CD4-positive, alpha-beta T cell treated with Interferon gamma for 1 hour (primary cell): Measurements from ENCODE around the gene MEIS1.

Experiments
- DNase-seq: peaks from one replicate; pipeline ENCODE4 v3.0.0-alpha.2; 2020

MEIS1 gene

GRCh38 chr2:66512626-66513025, 77.7 kb downstream of the MEIS1 start:
- no peak for DNase-seq

DNA sequence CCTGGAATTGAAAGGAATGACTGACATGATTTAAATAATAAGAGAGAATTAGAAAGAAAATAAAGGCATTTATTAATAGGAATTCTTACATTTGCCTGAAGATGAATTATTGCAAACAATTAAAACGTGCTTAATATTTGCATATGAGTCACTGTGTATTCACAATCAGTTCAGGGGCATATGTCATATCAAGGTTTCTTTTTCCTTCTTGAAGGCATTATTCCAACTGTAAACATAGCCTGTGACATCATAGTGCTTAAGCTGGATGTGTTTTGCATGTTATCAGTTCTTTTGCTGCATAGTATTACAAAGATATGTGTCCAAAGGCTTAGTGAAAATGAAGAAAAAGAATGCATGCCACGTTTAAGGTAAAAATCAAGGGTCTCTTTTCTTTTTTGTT, 80.8 kb downstream of the MEIS1 start:
- DNase-seq = no peak

DNA sequence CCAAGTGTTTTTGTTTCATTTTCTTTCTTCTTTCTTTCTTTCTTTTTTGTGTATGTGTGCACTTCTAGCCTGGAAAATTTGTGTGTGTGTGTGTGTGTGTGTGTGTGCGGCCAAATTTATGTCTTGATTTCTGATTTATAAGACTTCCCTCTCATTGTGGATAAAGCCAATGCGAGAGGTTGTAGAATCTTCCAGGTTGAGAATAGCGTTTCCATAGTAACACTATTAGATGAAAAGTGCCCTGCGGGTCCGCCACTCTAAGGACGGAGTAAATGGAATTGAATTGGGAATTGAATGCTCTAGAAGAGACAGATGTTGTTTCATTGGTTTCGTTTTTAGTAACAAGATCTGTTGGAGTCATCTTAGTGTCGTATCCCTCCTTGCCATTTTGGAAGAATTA, 81.6 kb downstream of the MEIS1 start:
- DNase-seq = no peak

DNA sequence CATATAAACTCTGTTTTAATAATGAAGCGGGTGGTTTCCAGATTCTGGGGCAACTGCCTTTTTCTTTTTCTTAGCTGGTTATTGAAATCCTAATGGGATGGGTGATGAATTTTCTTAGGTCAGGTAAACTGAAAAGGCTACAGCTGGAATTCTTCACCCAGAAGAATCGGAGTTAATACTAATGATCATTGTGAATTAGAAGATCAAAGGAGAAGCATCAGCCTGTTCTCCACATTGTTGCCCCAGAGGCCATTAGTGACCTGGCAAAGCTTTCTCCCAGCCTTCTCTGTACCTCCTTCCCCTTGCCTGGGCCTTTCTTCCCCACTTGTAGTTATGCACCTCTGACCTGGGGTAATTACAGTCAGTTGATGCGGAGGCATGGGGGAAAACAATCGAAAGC, 82.8 kb downstream of the MEIS1 start:
- no peak for DNase-seq

DNA sequence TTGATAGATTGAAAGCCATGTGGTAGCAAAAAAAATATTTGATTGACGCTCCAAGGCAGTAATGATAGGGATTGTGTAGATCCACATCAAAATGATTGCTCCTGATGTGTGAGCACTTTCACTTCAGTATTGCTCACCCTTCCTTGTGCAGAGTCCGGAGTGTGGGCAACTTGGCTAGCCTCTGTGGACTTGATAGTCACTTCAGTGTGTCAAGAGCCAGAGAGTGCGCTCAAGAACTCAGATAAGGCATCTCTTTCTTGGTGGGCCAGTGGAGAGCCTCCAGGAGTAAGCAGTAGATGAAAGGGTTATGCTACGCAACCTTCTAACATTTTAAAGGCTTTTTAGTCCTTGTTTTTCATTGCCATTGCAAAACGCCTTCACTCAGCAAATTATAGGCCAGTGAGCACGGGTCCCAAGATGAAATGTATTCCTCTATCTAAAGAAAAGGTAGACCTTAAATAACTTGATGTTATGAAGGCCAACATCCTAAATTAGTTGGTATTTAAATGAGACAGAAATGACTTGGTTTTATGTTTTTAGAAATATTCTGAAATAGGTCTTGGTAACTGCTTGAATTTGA, 84.4 kb downstream of the MEIS1 start:
- no peak for DNase-seq

DNA sequence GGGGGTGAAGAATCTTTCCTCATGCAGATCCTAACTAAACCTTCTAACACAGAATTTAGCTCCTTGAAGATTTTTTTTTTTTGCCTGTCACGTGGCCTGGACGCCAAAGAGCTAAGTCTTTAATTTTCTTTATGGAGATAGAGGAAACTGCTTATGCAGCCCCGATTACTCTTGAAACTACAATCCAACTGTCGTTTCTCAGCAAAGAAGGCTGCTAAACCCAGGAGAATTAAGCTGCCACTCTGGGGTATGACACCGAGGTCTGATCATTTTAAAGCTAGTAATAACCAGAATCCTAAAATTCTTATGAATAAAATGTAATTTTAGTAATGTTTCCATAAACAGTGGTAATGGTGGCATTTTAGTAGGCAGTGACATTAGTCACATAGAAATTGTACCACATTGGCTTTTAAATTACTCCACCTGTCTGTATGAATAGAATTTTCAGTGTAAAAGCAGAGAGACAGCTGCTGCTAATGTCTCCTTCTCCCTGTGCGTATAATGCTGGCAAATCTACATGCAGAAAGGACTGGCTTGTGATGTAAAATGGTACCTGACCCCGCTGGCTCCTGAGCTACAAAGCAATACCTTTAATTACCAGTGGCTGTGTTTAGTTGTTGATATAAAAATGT, 86.5 kb downstream of the MEIS1 start:
- DNase-seq = no peak

- DNase-seq = no peak
These were observed 87.9 kb downstream of the MEIS1 start for GRCh38 chr2:66522611-66523376.

GRCh38 chr2:66523377-66523969, 88.5 kb downstream of the MEIS1 start:
- no peak for DNase-seq

DNA sequence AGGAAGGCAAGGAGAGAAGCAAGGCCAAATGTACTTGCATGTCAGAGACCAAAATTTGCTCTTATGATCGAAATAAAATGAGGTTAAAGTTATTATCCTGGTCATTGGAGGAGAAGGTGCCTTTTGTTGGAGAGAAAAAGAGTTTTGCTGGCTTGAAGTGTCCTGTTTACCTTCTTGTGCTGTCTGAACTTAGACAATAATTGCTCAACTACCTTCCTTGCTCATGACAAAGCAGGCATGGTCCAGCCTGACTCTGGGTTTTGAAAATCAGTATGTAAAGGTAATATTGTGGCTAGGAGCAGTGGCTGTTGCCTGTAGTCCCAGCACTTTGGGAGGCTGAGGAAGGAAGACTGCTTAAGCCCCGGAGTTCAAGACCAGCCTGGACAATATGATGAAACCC, 89.1 kb downstream of the MEIS1 start:
- DNase-seq = no peak

- DNase-seq = no peak
These were observed 90.7 kb downstream of the MEIS1 start for GRCh38 chr2:66525606-66526005.

GRCh38 chr2:66526180-66526579, 91.3 kb downstream of the MEIS1 start:
- no peak for DNase-seq

- DNase-seq = no peak
These were observed 94.2 kb downstream of the MEIS1 start for GRCh38 chr2:66528974-66529724.

DNA sequence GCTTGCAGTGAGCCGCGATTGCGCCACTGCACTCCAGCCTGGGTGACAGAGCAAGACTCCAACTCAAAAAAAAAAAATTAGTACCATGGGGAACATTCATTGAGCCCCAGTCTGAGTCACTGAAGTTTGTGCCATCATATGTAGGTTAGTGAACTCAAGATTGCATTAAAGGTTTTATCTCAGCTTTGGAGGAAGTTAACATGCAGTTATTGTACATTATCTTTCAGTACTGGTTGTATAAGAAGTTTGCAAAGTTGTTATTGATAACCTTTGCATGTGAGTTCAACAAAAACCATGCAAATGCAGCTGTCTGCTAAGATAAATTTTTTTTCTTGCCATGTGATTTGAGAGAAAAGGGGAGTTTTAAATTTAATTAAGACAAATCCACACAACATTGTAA, 95.7 kb downstream of the MEIS1 start:
- DNase-seq = no peak

DNA sequence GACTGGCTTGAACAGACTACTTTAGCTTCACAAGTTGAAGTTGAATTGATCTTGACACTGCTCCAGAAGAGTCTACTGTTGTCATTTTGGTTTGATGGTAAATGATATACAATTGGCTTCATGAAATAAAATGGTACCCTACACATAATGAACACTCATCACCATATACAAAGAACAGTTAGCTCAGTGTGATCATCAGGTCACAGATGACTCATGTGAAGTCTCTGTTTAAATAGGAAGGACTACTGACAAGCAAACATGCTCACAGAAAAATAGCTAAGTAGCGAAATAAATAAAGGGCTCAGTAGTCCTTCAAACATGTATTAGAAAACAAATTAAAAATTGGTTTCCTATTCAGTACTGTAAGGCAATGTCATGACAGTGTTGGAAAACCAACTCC, 96.2 kb downstream of the MEIS1 start:
- no peak for DNase-seq

DNA sequence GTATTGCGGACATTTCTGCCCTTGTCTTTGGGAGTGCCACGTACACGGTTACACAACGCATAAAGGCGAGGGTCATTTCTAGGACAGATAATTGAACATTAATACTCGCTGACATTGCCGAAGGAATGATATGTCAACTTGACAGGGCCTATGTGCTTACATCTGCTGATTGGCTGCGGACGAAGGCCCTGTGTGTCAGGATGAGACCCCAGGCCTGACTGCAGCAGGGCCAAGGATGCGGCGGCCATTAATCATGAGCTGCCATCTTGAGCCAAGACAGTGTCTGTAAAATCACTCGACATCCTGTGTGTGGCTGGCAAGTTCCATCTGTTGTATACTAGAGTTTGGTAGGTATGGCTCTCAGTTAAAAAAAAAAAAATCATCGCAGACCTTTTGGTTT, 96.6 kb downstream of the MEIS1 start:
- DNase-seq = no peak

GRCh38 chr2:66532972-66533868, 98.3 kb downstream of the MEIS1 start:
- DNase-seq = no peak

- no peak for DNase-seq
These were observed 99.5 kb downstream of the MEIS1 start for GRCh38 chr2:66534461-66534860.

DNA sequence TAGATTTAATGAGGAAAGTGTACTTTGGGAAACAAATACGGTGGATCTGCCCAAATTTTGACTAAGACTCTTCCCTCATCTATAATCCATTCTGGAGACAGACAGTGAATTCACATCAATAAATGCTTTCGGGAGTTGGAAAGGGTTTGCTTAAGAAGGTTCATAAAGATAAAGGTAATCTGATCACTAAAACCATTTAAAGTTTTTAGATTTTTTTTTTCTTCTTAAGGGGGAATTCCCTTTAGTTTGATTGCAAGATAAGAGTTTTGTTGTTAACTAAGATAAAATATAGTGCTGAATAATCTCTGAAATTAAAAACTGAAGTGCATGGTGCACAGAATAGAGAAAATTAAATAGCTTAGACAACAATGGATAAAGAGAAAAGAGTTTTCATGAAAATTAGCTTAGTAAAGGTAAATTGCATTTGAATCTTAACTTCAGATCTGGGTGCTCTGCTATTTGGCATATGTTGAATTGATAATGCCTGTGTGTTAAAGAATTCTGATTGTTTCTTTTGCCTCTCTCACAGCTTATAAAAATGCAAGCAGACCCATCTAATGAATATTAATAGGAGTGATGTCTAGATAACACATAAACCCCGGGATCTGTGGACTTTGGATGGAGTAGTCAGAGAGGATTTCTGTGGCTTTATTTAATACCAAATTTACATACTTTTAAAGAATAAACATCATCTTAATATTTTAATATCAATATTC, 100.8 kb downstream of the MEIS1 start:
- no peak for DNase-seq

DNA sequence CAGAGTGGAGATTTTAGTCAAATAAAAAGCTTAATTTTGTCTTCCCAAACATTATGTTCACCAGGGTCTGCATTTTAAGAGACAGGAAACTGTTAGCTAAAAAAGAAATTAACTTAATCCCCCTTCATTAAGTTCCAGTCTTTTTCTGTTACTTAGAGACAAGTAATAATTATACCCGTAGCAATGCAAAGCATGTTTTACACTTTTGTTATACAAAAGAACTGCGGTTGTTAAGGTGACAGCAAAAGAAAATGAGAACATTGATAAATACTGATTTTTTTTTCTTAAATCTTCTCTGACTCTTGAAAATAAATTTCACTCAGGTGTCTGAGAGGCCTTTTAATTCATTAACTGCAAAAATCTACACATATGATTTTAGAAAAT, 101.4 kb downstream of the MEIS1 start:
- no peak for DNase-seq

- DNase-seq = no peak
These were observed 102.1 kb downstream of the MEIS1 start for GRCh38 chr2:66536997-66537396.

- no peak for DNase-seq
These were observed 103.4 kb downstream of the MEIS1 start for GRCh38 chr2:66538291-66538690.

GRCh38 chr2:66539452-66539851, 104.5 kb downstream of the MEIS1 start:
- no peak for DNase-seq
